K562 (cell line): Measurements from ENCODE around the gene PSMD7. TPM values are rescaled to one million over a fixed set of nuclear protein-coding genes. Genes with fewer than 3 reads are reported as not detected.

ENCODE experiments used
- ATAC-seq: fragments of 200-7000 bp; cut with Tn5 transposase; 3 replicates; pipeline ENCODE4 v1.9.1; 2020; ENCODE audit warnings: moderate library complexity
- BruUV-seq: library from RNA; stranded (reverse); fragments of 400-500 nt; replicated peaks from 2 replicates; lab custom pipeline; 2021; lab: Mats Ljungman, UMichigan
- CTCF ChIA-PET: fragments of 300-600 bp; formaldehyde crosslinking; extraction: SDS; loops from one replicate; lab custom pipeline; 2021; ENCODE audit warnings: low intra/inter-chr PET ratio; lab: Yijun Ruan, JAX
- POLR2A ChIA-PET: fragments of 300-600, 350-650 bp; sonication (Branson Sonifier 250); formaldehyde crosslinking; extraction: SDS; loops from one replicate; lab custom pipeline; 2021; ENCODE audit warnings: antibody characterized with exemption, inconsistent platforms; lab: Yijun Ruan, JAX
- DNase-seq, 4 experiments: peaks; one replicate each; pipeline versions ENCODE4 v3.0.0 to v3.0.0-alpha.2; 2011 to 2018; ENCODE audit warnings: low spot score in 3 of 4, mixed read lengths in 3 of 4; ENCODE audit errors: extremely low read depth in 1 of 4
- FAIRE-seq: peaks from 2 replicates; lab custom pipeline; 2011; peaks lifted over from hg19 to GRCh38; lab: Jason Lieb, UNC
- H2AFZ ChIP-seq: 2 replicates; pipeline ENCODE4 v1.6.0; 2011; ENCODE audit warnings: low read depth, low read length, control low read depth, inconsistent platforms
- H3K27ac ChIP-seq: fragments of 200-600 bp; 3 replicates; pipeline ENCODE4 v1.8.0; 2011; ENCODE audit warnings: low read depth, mild to moderate bottlenecking, control low read depth, inconsistent platforms, low read length, moderate library complexity, mixed read lengths; ENCODE audit errors: extremely low read depth
- H3K27me3 ChIP-seq, 2 experiments: fragments of 300-600 bp in 1 of 2; 2 replicates in 1 of 2; 3 replicates in 1 of 2; pipeline versions ENCODE4 v1.6.0 to v1.8.0; 2011; ENCODE audit warnings: inconsistent platforms in 2 of 2, low read length in 2 of 2, mild to moderate bottlenecking in 1 of 2, mixed read lengths in 1 of 2, moderate library complexity in 1 of 2; ENCODE audit not compliant: control insufficient read depth in 2 of 2, insufficient read depth in 2 of 2
- H3K36me3 ChIP-seq: fragments of 300-600 bp; 3 replicates; pipeline ENCODE4 v1.8.0; 2011; ENCODE audit warnings: mild to moderate bottlenecking, low read length, inconsistent platforms; ENCODE audit not compliant: control insufficient read depth, insufficient read depth
- H3K4me1 ChIP-seq, 2 experiments: fragments of 200-600 bp in 1 of 2; replicated peaks in 1 of 2; 2 replicates in 1 of 2; 3 replicates in 1 of 2; pipeline versions ENCODE4 v1.5.1 to v1.8.0; 2011; ENCODE audit warnings: inconsistent platforms in 2 of 2, low read length in 2 of 2, mild to moderate bottlenecking in 1 of 2, mixed read lengths in 1 of 2, moderate library complexity in 1 of 2; ENCODE audit not compliant: control insufficient read depth in 2 of 2, insufficient read depth in 2 of 2
- H3K4me2 ChIP-seq: 2 replicates; pipeline ENCODE4 v1.6.1; 2011; ENCODE audit warnings: low read length, control low read depth, inconsistent platforms, mixed read lengths; ENCODE audit not compliant: insufficient read depth
- H3K4me3 ChIP-seq: fragments of 200-600 bp; sonication (generic), shearing (Covaris generic); 2 replicates; pipeline ENCODE4 v1.5.1; 2016; ENCODE audit warnings: control low read depth, inconsistent platforms
- H3K79me2 ChIP-seq: fragments of 200-600 bp; 3 replicates; pipeline ENCODE4 v1.8.0; 2011; ENCODE audit warnings: low read length, inconsistent platforms; ENCODE audit not compliant: control insufficient read depth, insufficient read depth
- H3K9ac ChIP-seq, 2 experiments: 2 replicates each; pipeline versions ENCODE4 v1.6.0 to v1.6.1; 2011; ENCODE audit warnings: low read depth in 2 of 2, low read length in 2 of 2, control low read depth in 1 of 2, inconsistent platforms in 1 of 2, mild to moderate bottlenecking in 1 of 2, mixed read lengths in 1 of 2; ENCODE audit not compliant: insufficient read depth in 1 of 2
- H3K9me1 ChIP-seq: one replicate; pipeline ENCODE4 v1.6.0; 2011; ENCODE audit warnings: inconsistent platforms, mild to moderate bottlenecking, low read length, moderate library complexity; ENCODE audit not compliant: control insufficient read depth, insufficient read depth
- H3K9me3 ChIP-seq: replicated peaks from 2 replicates; pipeline ENCODE4 v1.5.1; 2011; ENCODE audit warnings: low read depth, low read length, inconsistent platforms; ENCODE audit not compliant: control insufficient read depth, insufficient read depth
- H4K20me1 ChIP-seq: replicated peaks from 2 replicates; pipeline ENCODE4 v1.6.1; 2011; ENCODE audit warnings: low read length, inconsistent platforms, mixed read lengths; ENCODE audit not compliant: control insufficient read depth, insufficient read depth
- EP300 ChIP-seq: IDR thresholded peaks from 2 replicates; pipeline ENCODE4 v1.6.1; 2012; ENCODE audit warnings: low read length, improper control_type of control experiment
- HDAC3 ChIP-seq: fragments of 450-650 bp; IDR thresholded peaks from 2 replicates; pipeline ENCODE4 v1.6.1; 2018; ENCODE audit warnings: borderline replicate concordance, mild to moderate bottlenecking, moderate library complexity; ENCODE audit not compliant: partially characterized antibody
- HMG20A ChIP-seq: fragments of 450-650 bp; formaldehyde crosslinking; conservative IDR thresholded peaks from 2 replicates; pipeline ENCODE4 v1.4.0; 2020; ENCODE audit warnings: mild to moderate bottlenecking, mixed read lengths
- MBD2 ChIP-seq: sonication (generic); IDR thresholded peaks from 2 replicates; pipeline ENCODE4 v1.6.1; 2016; ENCODE audit warnings: low read depth, borderline replicate concordance
- NR2C2 ChIP-seq, 2 experiments: fragments of 200-800 bp in 1 of 2; sonication (Bioruptor generic) in 1 of 2; sonication (generic) in 1 of 2; formaldehyde crosslinking in 1 of 2; IDR thresholded peaks; 2 replicates each; pipeline versions ENCODE4 v1.6.1 to v1.8.0; 2016 to 2022; ENCODE audit warnings: mild to moderate bottlenecking in 1 of 2, missing compliant biosample characterization in 1 of 2, missing genetic modification characterization in 1 of 2, missing genetic modification reagents in 1 of 2
- PPARD ChIP-seq: fragments of 250-450 bp; sonication (Bioruptor Pico); IDR thresholded peaks from 2 replicates; pipeline ENCODE4 v1.8.0; 2022; ENCODE audit warnings: inconsistent platforms, mild to moderate bottlenecking, moderate library complexity
- U2AF2 ChIP-seq: fragments of 200-400 bp; formaldehyde crosslinking; optimal IDR thresholded peaks from 2 replicates; pipeline ENCODE3; 2017; ENCODE audit warnings: low read depth, mild to moderate bottlenecking, low read length
- ZFP30 ChIP-seq: fragments of 250-450 bp; sonication (Bioruptor Pico); IDR thresholded peaks from 2 replicates; pipeline ENCODE4 v1.8.0; 2022; ENCODE audit warnings: moderate library complexity, mild to moderate bottlenecking, inconsistent platforms, borderline replicate concordance
- ZFX ChIP-seq: sonication (generic); formaldehyde crosslinking; IDR thresholded peaks from 2 replicates; pipeline ENCODE4 v1.8.0; 2022; ENCODE audit warnings: mild to moderate bottlenecking, missing genetic modification reagents, moderate library complexity
- ZNF143 ChIP-seq: sonication (generic); formaldehyde crosslinking; IDR thresholded peaks from 2 replicates; pipeline ENCODE4 v1.9.0; 2022; ENCODE audit warnings: mild to moderate bottlenecking, missing genetic modification reagents
- ZNF408 ChIP-seq: fragments of 250-450 bp; sonication (Bioruptor Pico); IDR thresholded peaks from 2 replicates; pipeline ENCODE4 v1.4.0; 2020; ENCODE audit warnings: low read depth, mild to moderate bottlenecking, moderate library complexity
- WGBS: fragments of 100-300 bp; shearing (Covaris generic); methylation state at CpG from one replicate; pipeline ENCODE4 v1.1.6; 2016; ENCODE audit warnings: low coverage, mixed read lengths; ENCODE audit not compliant: insufficient coverage; ENCODE audit errors: missing lambda C conversion rate; 5-methylcytosine and 5-hydroxymethylcytosine counted together
- in situ Hi-C: fragments of 300-500 bp; cut with MboI; formaldehyde crosslinking; loops from 4 replicates; pipeline ENCODE4 v1.15.0; 2018; ENCODE audit warnings: inconsistent platforms, mixed read lengths
- intact Hi-C: fragments of 100-400 bp; cut with micrococcal nuclease; formaldehyde crosslinking; loops from 2 replicates; pipeline ENCODE4 v1.14.2; 2022
- polyA plus RNA-seq, 8 experiments: library from polyadenylated mRNA; depleted of rRNA in 4 of 8; stranded (reverse) in 5 of 8; unstranded in 3 of 8; fragments of >200 nt; fragmentation: Nextera tagmentation in 2 of 8; fragmentation: Illumina TruSeq in 1 of 8; extraction: Ambion mirVana in 2 of 8; extraction: Trizol in 1 of 8; gene quantifications; 2 replicates each; pipeline versions ENCODE4 v1.2.1 to v1.2.3, GENCODE V29; 2011 to 2014; ENCODE audit warnings: inconsistent platforms in 1 of 8, missing spikeins in 1 of 8
- total RNA-seq, 7 experiments: library from RNA; depleted of rRNA in 6 of 7; stranded (reverse); fragments of >200 nt in 6 of 7; fragmentation: Illumina TruSeq in 2 of 7; extraction: Trizol in 2 of 7; gene quantifications; 2 replicates each; pipeline versions ENCODE4 v1.2.1 to v1.2.3, GENCODE V29; 2011 to 2021; ENCODE audit warnings: low replicate concordance in 1 of 7
- TF ChIP-seq, protein P1 (sequence below): fragments of 200-800 bp; sonication (Bioruptor generic); IDR thresholded peaks from 2 replicates; pipeline ENCODE4 v1.6.1; 2017; ENCODE audit warnings: missing genetic modification characterization, missing compliant biosample characterization

Gene PSMD7
- total and polyA plus RNA-seq, 9 of the 15 experiments (the other 6 are each of a cell fraction or from before 2014, with no cell fraction given) = 100 to 226 (median 156) TPM

DNA sequence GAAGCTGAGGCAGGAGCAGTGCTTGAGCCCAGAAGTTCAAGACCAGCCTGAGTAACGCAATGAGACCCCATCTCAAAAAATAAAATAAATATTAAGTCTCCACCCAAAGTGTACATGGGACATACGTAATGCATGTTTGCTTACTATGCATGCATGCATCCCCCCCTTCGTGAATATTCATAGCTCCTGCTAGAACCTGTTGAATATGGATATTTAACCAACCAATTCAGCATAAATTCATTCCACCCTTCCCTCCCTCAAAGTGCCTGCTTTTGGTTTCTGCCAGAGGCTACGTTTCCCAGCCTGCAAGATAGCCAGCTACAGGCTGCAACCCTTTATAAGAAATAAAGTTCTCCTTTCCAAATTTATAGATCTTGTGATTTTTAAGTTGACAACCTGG is 12.9 kb upstream of the PSMD7 start:
- no peak overlapping the region for H2AFZ ChIP-seq
- intact Hi-C loops = no loop called here
- in situ Hi-C loops = no loop called here
- CTCF ChIA-PET = no interaction called here
- no peak overlapping the region for H3K4me3 ChIP-seq
- H3K9me3 ChIP-seq = no peaks in the 10 kb centered on the region
- ATAC-seq (no peak), DNase-seq (no peak), FAIRE-seq (no peak)
- 31% methylated on average over 4 of the region's 4 CpGs for WGBS
- TF ChIP-seq ZFP30 (CRISPR knock-in tag) (no peak), HDAC3 (no peak)
- H3K36me3 ChIP-seq = no peaks in the 10 kb centered on the region
- peaks cover 6 to 9% of the 10 kb centered on the region in 2 experiments; a peak in 4 of 5 replicates for H3K4me1 ChIP-seq
- no peak overlapping the region for H3K9ac ChIP-seq
- no TSS peak for BruUV-seq
- no peaks in the 10 kb centered on the region; the same call in 1 of the 2 replicates for H4K20me1 ChIP-seq
- no peaks in the 10 kb centered on the region for H3K79me2 ChIP-seq
- H3K9me1 ChIP-seq = no peaks in the 10 kb centered on the region
- H3K4me2 ChIP-seq = no peak overlapping the region
- H3K27ac ChIP-seq = no peak overlapping the region
- H3K27me3 ChIP-seq = no peaks in the 10 kb centered on the region
- POLR2A ChIA-PET = interaction anchor here (0.6 to 1.5 kb wide), 5 partner anchors 8 to 353 kb away, joined by 3 to 5 read pairs (median 4); no protein-coding TSS in a partner anchor

DNA sequence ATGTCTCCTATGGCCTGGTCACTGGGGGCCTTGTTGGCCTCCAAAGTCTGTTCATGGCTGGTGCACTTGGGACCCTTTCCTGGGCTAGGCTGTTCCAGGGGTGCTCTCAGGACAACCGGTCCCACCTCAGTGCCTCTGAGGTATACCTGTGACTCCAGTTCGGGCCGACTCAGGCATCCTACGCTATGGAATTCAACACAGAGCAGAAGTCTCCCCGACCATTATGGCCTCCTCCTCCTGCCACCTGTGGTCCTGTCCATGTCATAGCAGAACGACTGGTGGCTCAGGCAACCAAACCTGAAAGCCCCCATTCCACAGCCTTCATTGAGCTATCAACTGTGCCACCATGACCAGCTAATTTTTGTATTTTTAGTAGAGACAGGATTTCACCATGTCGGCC is 8.5 kb upstream of the PSMD7 start:
- CTCF ChIA-PET = no interaction called here
- ATAC-seq = no peak
- no peak for FAIRE-seq

More for the DNA sequence above, 8.5 kb upstream of the PSMD7 start:
- DNase-seq = no peak
- no peaks in the 10 kb centered on the region; the same call in 1 of the 2 replicates for H4K20me1 ChIP-seq
- BruUV-seq = no TSS peak
- H3K4me3 ChIP-seq = no peak overlapping the region
- TF ChIP-seq, protein P1, sequence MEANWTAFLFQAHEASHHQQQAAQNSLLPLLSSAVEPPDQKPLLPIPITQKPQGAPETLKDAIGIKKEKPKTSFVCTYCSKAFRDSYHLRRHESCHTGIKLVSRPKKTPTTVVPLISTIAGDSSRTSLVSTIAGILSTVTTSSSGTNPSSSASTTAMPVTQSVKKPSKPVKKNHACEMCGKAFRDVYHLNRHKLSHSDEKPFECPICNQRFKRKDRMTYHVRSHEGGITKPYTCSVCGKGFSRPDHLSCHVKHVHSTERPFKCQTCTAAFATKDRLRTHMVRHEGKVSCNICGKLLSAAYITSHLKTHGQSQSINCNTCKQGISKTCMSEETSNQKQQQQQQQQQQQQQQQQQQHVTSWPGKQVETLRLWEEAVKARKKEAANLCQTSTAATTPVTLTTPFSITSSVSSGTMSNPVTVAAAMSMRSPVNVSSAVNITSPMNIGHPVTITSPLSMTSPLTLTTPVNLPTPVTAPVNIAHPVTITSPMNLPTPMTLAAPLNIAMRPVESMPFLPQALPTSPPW (CRISPR knock-in tag) = no peak
- TF ChIP-seq NR2C2 (CRISPR knock-in tag; IDR thresholded peaks at IDR 0.05) (no peak), NR2C2 (tag; IDR thresholded peaks at IDR 0.05) (no peak), ZFX (CRISPR knock-in tag) (no peak), PPARD (CRISPR knock-in tag) (no peak), ZNF143 (CRISPR knock-in tag) (no peak), EP300 (no peak), ZNF408 (CRISPR knock-in tag) (no peak), U2AF2 (no peak), MBD2 (no peak), HMG20A (CRISPR knock-in tag) (no peak)
- H3K9me3 ChIP-seq = no peaks in the 10 kb centered on the region
- 52% methylated on average over 7 of the region's 7 CpGs for WGBS
- H3K36me3 ChIP-seq = no peaks in the 10 kb centered on the region
- H3K9me1 ChIP-seq = no peaks in the 10 kb centered on the region
- peaks cover 0 to 16% of the 10 kb centered on the region in 2 experiments; a peak in 2 of 5 replicates for H3K4me1 ChIP-seq
- H3K79me2 ChIP-seq = no peaks in the 10 kb centered on the region
- H3K27me3 ChIP-seq = no peaks in the 10 kb centered on the region
- intact Hi-C loops (no loop called here), in situ Hi-C loops (no loop called here)
- no peak overlapping the region for H2AFZ ChIP-seq
- no peak overlapping the region for H3K27ac ChIP-seq
- POLR2A ChIA-PET = interaction anchor here (0.6 to 0.7 kb wide), 2 partner anchors 9 to 317 kb away, joined by 3 to 4 read pairs; no protein-coding TSS in a partner anchor
- H3K9ac ChIP-seq = no peak overlapping the region
- no peak overlapping the region for H3K4me2 ChIP-seq
